ENCODE measurements around the gene MAL. TPM values are rescaled to one million over a fixed set of nuclear protein-coding genes. Genes with fewer than 3 reads are reported as not detected.

The MAL gene
- total and polyA plus RNA-seq, 2 of the 4 experiments (the other 2 are of a cell fraction): not detected

GRCh38 chr2:95039978-95040377 is 14.5 kb downstream of the MAL start:
- H3K23ac ChIP-seq (ENCODE audit: low read depth, low read length): no peak overlapping the region
- no peak overlapping the region for H2AK9ac ChIP-seq (replicated peaks; ENCODE audit: low read depth, low read length, poor library complexity)
- no peak overlapping the region for H2AFZ ChIP-seq (replicated peaks; ENCODE audit: low read length, poor library complexity)
- H4K8ac ChIP-seq (ENCODE audit: low read depth in 2 of 2, low read length in 2 of 2): no peak overlapping the region
- H2BK15ac ChIP-seq (ENCODE audit: low read depth, low read length): no peak overlapping the region
- in situ Hi-C loops (cut with MboI; ENCODE audit: low sequenced_read_pairs): no loop called here
- dilution Hi-C loops (cut with HindIII; ENCODE audit: low sequenced_read_pairs, unreplicated experiment): no loop called here
- no peaks in the 10 kb centered on the region for H3K9me3 ChIP-seq (ENCODE audit: control insufficient read depth, insufficient read depth, low read length)
- H3K14ac ChIP-seq (replicated peaks; ENCODE audit: low read depth, low read length): no peak overlapping the region
- WGBS, 2 experiments (ENCODE audit: extremely low coverage in 2 of 2, insufficient read length in 1 of 2): 81% methylated on average over 4 of the region's 6 CpGs; no CpG with 5 or more reads in 1 of the 2 experiments
- H3K79me1 ChIP-seq (ENCODE audit: low read depth in 1 of 2, low read length in 2 of 2): no peaks in the 10 kb centered on the region
- H3K4me2 ChIP-seq (ENCODE audit: low read depth, low read length): no peak overlapping the region
- H3K27ac ChIP-seq (ENCODE audit: insufficient read depth, low read length): no peak overlapping the region
- ATAC-seq (ENCODE audit: low read depth): no peak
- no peak overlapping the region for H2AK5ac ChIP-seq (ENCODE audit: low read depth, low read length)
- intact Hi-C loops (cut with micrococcal nuclease): no loop called here
- no peak for DNase-seq
- H3K27me3 ChIP-seq (ENCODE audit: control insufficient read depth, insufficient read depth, low read length): peaks cover 4% of the 10 kb centered on the region; the same call in 1 of the 2 replicates
- no peak overlapping the region for H4K5ac ChIP-seq (ENCODE audit: low read depth, low read length)
- no peak for TF ChIP-seq ELK1 (IDR thresholded peaks at IDR 0.05; ENCODE audit: borderline replicate concordance, low read depth, low read length)
- no peak for TF ChIP-seq USF2 (IDR thresholded peaks at IDR 0.05; ENCODE audit: low read depth, low read length)
- no peak for TF ChIP-seq SMC3 (IDR thresholded peaks at IDR 0.05; ENCODE audit: low read depth, low read length)
- TF ChIP-seq CEBPB (IDR thresholded peaks at IDR 0.05; ENCODE audit: low read depth, low read length): no peak
- TF ChIP-seq RCOR1 (IDR thresholded peaks at IDR 0.05; ENCODE audit: insufficient replicate concordance, low read length): no peak
- TF ChIP-seq MAFK (IDR thresholded peaks at IDR 0.05; ENCODE audit: low read depth, low read length): no peak
- no peak for TF ChIP-seq FOS (IDR thresholded peaks at IDR 0.05; ENCODE audit: low read depth, low read length)
- no peak for TF ChIP-seq RAD21 (IDR thresholded peaks at IDR 0.05; ENCODE audit: low read length)
- no peak for TF ChIP-seq BHLHE40 (IDR thresholded peaks at IDR 0.05; ENCODE audit: low read depth, low read length)
- no peak for TF ChIP-seq MXI1 (IDR thresholded peaks at IDR 0.05; ENCODE audit: borderline replicate concordance, low read depth, low read length)
- no peak for TF ChIP-seq NFE2L2 (IDR thresholded peaks at IDR 0.05; ENCODE audit: low read depth, low read length)
- no peak for TF ChIP-seq CTCF (conservative IDR thresholded peaks at IDR 0.05; ENCODE audit: low read depth, low read length)
- TF ChIP-seq RFX5 (IDR thresholded peaks at IDR 0.05; ENCODE audit: low read depth, low read length): no peak
- TF ChIP-seq MAZ (IDR thresholded peaks at IDR 0.05; ENCODE audit: borderline replicate concordance, low read depth, low read length): no peak
- TF ChIP-seq CHD1 (IDR thresholded peaks at IDR 0.05; ENCODE audit: low read depth, low read length): no peak
- TF ChIP-seq POLR2A (IDR thresholded peaks at IDR 0.05; ENCODE audit: low read depth, low read length): no peak
- no TSS peak for BruUV-seq (replicated peaks)
- no peak overlapping the region for H4K91ac ChIP-seq (ENCODE audit: insufficient read depth, low read depth, low read length)
- H3K4me1 ChIP-seq (ENCODE audit: control insufficient read depth, insufficient read depth, low read length): peaks cover 14% of the 10 kb centered on the region
- no peak overlapping the region for H3K18ac ChIP-seq (ENCODE audit: low read depth, low read length)
- POLR2A ChIA-PET (ENCODE audit: unreplicated experiment): no interaction called here
- CTCF ChIA-PET: no interaction called here
- H3K9me1 ChIP-seq (ENCODE audit: insufficient read depth, low read length): 0 out of 2 replicates have a peak, but pooled peaks cover 4% of the 10 kb centered on the region
- no peak overlapping the region for H3K4me3 ChIP-seq (ENCODE audit: insufficient read depth, low read depth, low read length)
- no peak overlapping the region for H2BK5ac ChIP-seq (ENCODE audit: low read depth, low read length, poor library complexity, severe bottlenecking)
- H3K36me3 ChIP-seq (ENCODE audit: control insufficient read depth, insufficient read depth, low read length): no peaks in the 10 kb centered on the region
- H2BK120ac ChIP-seq (ENCODE audit: low read depth, low read length): no peak overlapping the region
- H3K9ac ChIP-seq (ENCODE audit: low read depth, low read length): no peak overlapping the region
- H3K56ac ChIP-seq (ENCODE audit: extremely low read depth, insufficient read depth, low read length): no peak overlapping the region
- peaks cover 4% of the 10 kb centered on the region; the same call in 1 of the 2 replicates for H4K20me1 ChIP-seq (ENCODE audit: insufficient read depth, low read length)
- no peak overlapping the region for H3K4ac ChIP-seq (ENCODE audit: low read depth, low read length)
- no peak overlapping the region for H2BK20ac ChIP-seq (ENCODE audit: low read depth, low read length)

Data from IMR-90 (cell line).